GM18505 (cell line): ENCODE data around the gene DHRS1.

Source experiments
- ATAC-seq: cut with Tn5 transposase; IDR thresholded peaks from one replicate; pipeline ENCODE4 v1.9.1; 2021; ENCODE audit not compliant: unreplicated experiment
- POLR2A ChIP-seq: IDR thresholded peaks from 4 replicates; pipeline ENCODE4 v1.6.1; 2011; ENCODE audit warnings: borderline replicate concordance; ENCODE audit not compliant: insufficient read depth, insufficient read length; ENCODE audit errors: extremely low read depth

Gene DHRS1

GRCh38 chr14:24309538-24310264 is 10.1 kb upstream of the DHRS1 start, which contains the start of gene LTB4R2:
TSS of gene LTB4R2 (plus strand) at chr14:24310140. CDS start at chr14:24310665, 525 bp downstream.
- ATAC-seq = no peak
- no peak for TF ChIP-seq POLR2A

- TF ChIP-seq POLR2A = no peak
These were observed 9.0 kb upstream of the DHRS1 start for GRCh38 chr14:24308342-24309124.

GRCh38 chr14:24307575-24308341 is 8.2 kb upstream of the DHRS1 start, which contains the start of gene CIDEB:
TSS of gene CIDEB (minus strand) at chr14:24307977. CDS start at chr14:24307858, 119 bp downstream.
- TF ChIP-seq POLR2A = no peak
- no peak for ATAC-seq

More at GRCh38 chr14:24308342-24309124, 9.0 kb upstream of the DHRS1 start:
- ATAC-seq = no peak

- no peak for ATAC-seq
These were observed 7.6 kb upstream of the DHRS1 start for GRCh38 chr14:24307156-24307574.

GRCh38 chr14:24304019-24304387 is 4.4 kb upstream of the DHRS1 start:
- no peak for TF ChIP-seq POLR2A
- ATAC-seq = no peak

More at GRCh38 chr14:24307156-24307574, 7.6 kb upstream of the DHRS1 start:
- no peak for TF ChIP-seq POLR2A

GRCh38 chr14:24300326-24300980 is 873 bp upstream of the DHRS1 start:
- no peak for TF ChIP-seq POLR2A
- no peak for ATAC-seq

- peak; percentile 1 for ATAC-seq
These were observed 707 bp downstream of the DHRS1 start for GRCh38 chr14:24298892-24299254.

GRCh38 chr14:24297190-24297964 is 2.2 kb downstream of the DHRS1 start:
- no peak for TF ChIP-seq POLR2A
- ATAC-seq = peak; percentile 26

More at GRCh38 chr14:24298892-24299254, 707 bp downstream of the DHRS1 start:
- TF ChIP-seq POLR2A = no peak

- ATAC-seq = peak; percentile 48
- no peak for TF ChIP-seq POLR2A
These were observed 3.0 kb downstream of the DHRS1 start for GRCh38 chr14:24296341-24297157.

- ATAC-seq = no peak
- TF ChIP-seq POLR2A = no peak
These were observed 6.1 kb downstream of the DHRS1 start for GRCh38 chr14:24293525-24293924.

- ATAC-seq = no peak
- TF ChIP-seq POLR2A = no peak
These were observed 7.3 kb downstream of the DHRS1 start for GRCh38 chr14:24292118-24292807.
